HG03097 (cell line): ENCODE data around the gene PA2G4.
"Not testable (repeated sequence)": the region's sequence is repeated elsewhere in the genome, so short reads cannot be mapped to it uniquely, and the experiment has no call there.

ENCODE experiments used
- ATAC-seq: cut with Tn5 transposase; IDR thresholded peaks from one replicate; pipeline ENCODE4 v1.9.1; 2021; ENCODE audit not compliant: unreplicated experiment, low FRiP score

The PA2G4 gene

DNA sequence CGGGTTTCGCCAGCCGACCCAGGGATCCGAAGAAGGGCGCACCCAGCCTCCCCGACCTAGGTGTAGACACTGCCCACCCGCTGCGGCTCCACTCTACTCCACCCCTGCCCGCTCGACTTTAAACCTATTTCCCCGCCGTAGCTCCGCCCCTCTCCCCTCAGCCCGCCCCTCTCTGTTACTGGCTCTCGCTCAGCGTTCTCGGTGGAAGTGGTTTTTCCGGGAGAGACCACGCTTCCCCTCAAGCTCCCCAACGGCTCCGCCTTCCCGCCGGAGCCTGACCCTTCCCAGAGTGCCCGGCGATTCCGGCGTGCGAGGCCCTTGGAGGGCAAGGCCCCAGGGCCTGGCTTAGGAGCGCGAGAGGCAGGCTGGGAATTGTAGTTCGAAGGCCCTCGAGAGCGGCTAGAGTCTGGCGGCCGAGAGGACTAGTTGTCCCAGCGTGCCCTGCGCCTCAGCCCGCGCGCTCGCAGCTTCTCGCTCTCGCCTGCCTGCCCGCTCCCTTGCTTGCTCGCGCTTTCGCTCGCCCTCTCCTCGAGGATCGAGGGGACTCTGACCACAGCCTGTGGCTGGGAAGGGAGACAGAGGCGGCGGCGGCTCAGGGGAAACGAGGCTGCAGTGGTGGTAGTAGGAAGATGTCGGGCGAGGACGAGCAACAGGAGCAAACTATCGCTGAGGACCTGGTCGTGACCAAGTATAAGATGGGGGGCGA lies at the start of gene PA2G4:
TSS of gene PA2G4 (plus strand) at position 451 of the 706 bp plus-strand sequence. CDS start at position 630, 179 bp downstream.
- peak; percentile 97 for ATAC-seq

DNA sequence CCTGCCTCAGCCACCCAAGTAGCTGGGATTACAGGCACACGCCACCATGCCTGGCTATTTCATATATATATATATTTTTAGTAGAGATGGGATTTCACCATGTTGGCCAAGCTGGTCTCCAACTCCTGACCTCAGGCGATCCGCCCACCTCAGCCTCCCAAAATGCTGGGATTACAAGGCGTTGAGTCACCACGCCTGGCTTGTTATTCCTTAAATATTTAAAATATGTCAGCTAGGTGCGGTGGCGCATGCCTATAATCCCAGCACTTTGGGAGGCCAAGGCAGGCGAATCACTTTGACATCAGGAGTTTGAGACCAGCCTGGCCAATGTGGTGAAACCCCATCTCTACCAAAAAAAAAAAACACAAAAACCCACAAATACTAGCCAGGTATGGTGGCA lies 44.4 kb upstream of the PA2G4 start:
- ATAC-seq = not testable (repeated sequence)

DNA sequence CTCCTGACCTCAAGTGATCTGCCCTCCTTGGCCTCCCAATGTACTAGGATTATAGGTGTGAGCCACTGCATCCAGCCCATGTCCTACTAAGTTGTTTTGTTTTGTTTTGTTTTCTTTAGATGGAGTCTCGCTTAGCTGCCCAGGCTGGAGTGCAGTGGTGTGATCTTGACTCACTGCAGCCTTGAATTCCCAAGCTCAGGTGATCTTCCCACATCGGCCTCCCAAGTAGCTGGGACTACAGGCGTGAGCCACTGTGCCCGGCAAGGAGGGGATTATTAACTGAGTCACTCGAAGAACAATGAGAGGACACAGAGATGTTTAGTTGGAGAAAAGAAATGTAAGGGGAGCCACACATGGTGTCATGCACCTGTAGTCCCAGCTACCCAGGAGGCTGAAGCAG lies 42.4 kb upstream of the PA2G4 start:
- ATAC-seq = no peak

DNA sequence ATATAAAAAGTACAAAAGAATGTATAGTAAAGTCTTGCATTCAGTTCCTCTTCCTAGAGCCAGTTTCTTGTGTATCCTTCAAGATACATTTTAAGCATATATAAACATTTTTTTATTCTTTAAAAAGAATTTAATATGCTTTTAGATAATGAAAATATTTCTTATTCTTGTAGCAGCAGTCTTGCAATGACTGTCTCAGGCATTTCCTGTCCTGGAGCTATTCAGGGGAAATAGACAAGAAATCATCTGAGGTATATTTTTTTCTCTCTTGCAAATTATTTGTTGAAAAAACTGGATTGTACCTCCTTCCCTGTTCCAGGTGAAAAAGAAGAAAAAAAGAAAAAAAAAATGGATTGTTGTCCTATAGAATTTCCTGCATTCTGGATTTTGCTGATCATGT lies 41.4 kb upstream of the PA2G4 start:
- no peak for ATAC-seq

DNA sequence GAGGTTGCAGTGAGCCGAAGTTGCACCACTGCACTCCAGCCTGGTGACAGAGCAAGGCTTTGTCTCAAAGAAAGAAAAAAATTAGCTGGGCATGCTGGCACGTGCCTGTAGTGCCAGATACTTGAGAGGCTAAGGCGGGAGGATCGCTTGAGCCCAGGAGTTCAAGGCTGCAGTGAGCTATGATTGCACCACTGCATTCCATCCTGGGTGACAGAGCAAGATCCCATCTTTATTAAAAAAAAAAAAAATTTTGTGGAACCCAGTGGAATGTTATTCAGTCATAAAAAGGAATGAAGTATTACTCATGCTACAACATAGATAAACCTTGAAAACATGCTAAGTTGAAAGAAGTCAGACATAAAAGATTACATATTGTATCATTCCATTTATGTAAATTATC lies 32.7 kb upstream of the PA2G4 start:
- ATAC-seq = no peak

DNA sequence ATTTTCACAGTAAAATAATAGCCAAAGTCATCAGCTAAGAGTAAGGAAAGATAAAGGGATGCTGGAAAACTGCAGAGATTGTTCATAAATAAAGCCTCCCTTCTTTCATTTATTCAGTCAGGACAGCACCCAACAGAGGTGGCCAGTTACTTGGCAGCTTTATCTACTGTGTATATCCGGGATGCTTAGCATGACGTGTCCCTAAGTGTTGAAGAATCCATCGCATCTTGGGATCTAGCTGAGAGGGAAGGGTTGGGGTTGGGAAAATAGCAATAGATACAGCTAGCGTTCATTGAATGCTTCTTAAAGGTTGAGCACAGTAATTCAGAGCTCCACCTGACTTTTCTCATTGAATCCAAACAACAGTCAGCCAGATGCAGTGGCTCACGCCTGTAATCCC lies 30.0 kb upstream of the PA2G4 start:
- no peak for ATAC-seq

DNA sequence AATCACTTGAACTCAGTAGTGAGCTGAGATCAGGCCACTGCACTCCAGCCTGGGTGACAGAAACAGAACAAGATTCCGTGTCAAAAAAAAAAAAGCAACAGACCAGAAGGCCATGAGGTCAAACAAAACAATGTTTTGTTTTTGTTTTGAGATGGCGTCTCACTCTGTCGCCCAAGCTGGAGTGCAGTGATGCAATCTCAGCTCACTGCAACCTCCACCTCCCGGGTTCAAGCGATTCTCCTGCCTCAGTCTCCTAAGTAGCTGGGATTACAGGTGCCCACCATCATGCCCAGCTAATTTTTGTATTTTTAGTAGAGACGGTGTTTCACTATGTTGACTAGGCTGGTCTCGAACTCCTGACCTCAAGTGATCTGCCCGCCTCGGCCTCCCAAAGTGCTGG lies 26.4 kb upstream of the PA2G4 start:
- ATAC-seq = not testable (repeated sequence)

DNA sequence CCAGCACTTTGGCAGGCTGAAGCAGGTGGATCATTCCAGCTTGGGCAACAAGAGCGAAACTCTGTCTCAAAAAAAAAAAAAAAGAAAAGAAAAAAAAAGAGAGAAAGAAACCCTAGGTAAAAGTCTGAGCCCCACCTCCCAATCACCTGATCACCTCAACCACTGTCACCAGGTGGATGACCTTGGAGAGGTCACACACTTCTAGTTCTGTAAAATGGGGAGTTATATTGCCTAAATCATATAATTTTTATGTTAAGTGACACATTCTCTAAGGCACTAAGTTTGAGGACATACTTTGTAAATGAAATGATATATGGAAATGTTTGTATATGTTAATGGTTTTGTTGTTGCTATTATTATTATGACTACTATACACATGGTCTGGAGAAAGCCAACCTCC lies 25.9 kb upstream of the PA2G4 start:
- no peak for ATAC-seq

DNA sequence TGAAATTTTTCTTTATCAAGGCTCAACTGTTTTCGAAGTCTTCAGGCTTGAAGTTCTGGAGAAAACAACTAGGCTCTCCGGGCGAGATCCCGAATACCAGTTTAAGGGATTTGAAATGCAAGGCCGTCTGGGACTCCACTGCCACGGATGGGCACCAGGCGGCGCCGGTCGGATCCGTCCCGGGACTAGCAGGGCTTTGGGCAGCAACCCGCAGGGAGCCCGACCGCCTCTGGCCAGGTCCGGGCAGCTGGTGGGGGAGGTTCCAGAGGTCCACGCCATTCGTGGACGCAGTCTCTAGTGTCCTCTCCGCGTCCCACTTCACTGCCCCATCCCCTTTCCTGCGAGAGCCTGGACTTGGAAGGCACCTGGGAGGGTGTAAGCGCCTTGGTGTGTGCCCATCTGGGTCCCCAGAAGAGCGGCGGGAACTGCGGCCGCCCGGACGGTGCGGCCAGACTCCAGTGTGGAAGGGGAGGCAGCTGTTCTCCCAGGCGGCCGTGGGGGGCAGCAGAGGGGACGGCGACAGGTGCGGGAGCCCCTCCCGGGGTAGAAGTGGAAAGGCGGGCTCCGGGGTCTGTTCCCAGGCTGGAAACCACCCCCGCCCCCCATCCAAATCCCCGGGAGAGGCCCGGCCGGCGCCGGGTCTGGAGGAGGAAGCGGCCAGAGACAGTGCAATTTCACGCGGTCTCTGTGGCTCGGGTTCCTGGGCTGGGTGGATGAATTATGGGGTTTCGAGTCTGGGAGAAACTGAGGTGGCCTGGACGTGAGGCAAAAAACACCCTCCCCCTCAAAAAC lies 25.2 kb upstream of the PA2G4 start:
- ATAC-seq = no peak

DNA sequence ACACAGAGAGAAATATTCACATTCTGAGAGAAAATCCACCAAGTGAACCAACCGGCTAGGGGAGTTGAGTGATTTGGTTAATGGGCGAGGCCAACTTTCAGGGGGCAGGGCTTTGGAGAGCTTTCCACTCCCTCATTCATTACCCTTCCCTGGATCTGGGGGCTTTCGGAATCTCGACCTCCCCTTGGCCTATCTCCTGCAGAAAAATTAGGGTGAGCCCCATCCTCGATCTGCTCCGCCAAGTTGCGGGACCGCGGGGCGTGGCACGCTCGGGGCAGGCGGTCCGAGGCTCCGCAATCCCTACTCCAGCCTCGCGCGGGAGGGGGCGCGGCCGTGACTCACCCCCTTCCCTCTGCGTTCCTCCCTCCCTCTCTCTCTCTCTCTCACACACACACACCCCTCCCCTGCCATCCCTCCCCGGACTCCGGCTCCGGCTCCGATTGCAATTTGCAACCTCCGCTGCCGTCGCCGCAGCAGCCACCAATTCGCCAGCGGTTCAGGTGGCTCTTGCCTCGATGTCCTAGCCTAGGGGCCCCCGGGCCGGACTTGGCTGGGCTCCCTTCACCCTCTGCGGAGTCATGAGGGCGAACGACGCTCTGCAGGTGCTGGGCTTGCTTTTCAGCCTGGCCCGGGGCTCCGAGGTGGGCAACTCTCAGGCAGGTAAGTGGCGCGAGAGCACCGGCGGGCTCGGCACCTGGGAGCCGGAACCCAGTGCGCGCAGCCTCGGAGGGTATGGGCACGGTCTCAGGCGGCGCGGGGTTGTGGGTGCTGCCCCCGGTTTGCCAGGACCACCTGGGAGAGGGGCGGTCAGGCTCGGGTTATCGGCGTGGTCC lies 24.4 kb upstream of the PA2G4 start, which contains the start of gene ERBB3:
TSS of gene ERBB3 (plus strand) at position 443 of the 833 bp plus-strand sequence. CDS start at position 579, 136 bp downstream.
- ATAC-seq = no peak

DNA sequence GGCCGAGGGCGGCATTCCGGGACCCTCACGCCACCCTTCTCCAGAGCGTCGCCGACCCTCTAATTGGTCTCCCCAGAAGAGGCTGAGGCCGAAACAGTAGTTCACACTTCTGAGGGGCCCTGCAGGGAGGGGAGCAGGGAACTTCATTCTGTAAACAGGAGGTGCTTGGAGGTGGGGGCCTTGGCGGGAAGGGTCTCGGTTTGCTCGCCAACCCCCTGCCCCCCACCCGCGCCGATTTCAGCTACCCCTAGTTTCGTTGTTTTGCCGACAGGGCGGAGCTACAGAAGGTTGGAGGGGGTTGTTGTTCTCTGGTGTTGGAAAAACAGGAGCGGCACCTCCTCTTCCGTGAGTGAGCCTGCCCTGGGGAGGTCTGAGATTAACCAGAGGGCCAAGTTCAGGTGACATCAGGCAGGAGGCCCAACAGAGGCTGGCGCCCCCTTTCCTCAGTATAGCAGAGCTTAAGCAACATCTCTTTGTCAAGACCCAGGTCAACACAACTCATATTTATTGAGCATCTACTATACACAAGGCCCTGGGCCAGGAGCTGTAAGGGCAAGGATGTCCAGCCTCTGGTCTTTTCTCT lies 23.7 kb upstream of the PA2G4 start:
- ATAC-seq = no peak

DNA sequence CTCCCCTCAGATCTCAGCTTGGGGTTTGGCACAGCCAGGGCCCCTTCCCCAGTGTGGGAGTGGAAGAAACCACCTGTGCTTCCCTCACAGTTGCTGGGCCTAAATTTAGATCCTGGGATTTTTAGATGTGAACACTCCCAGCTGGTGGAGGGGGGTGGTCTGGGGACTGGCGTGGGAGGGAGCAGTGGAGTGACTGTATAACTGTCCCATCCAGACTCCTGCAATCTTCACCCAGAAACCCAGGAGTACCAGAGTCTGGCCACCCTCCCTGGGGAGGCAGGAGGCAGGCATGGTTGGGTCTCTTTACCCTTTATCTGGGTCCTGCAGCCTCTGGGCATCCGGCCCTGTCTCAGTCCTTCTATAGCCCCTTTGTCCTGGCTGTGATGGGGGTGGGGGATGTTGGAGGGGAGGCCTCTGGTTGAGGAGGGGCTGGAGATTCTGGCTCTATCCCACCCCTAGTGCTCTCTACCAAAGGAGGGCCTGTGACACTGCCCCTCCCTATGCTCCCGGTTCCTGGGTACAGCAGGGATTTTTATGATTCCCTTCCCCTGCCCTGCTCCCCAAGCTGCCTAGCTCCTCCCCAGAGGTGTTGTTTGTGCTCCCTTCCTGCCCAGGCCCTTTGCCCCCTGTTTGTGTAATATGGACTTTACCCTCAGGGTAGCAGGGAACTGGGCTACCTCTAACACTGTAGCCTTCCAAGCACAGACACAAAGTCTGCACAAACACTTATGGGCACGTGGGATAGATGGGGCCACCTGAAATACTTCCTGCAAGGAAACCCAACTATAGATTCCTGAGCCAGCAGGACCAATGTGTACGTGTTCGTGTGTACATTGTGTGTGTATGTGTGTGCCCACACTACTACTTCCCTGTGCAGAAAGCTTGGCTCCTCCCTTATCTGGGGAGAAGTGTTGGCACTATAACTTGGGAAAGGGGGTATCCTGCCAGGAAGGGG lies 22.7 kb upstream of the PA2G4 start:
- no peak for ATAC-seq

DNA sequence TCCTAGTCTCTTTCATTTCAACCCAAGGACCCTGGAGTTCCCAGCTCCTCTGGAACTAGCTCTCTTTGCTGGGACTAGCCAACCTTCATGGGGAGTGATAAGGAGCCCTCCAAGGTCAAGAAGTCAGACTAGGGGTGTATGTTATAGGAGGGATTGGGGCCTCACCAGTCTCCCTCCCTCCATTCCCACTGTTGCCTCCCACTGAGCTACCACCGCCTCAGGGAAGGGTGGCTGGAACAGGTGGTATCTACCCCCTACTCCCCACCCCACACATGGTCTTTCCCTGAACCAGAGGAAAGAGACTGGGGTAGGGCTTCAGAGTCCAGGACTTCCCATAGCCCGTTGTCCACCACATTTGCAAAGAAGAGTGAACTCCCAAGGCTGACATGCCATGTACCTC lies 22.0 kb upstream of the PA2G4 start:
- ATAC-seq = no peak

DNA sequence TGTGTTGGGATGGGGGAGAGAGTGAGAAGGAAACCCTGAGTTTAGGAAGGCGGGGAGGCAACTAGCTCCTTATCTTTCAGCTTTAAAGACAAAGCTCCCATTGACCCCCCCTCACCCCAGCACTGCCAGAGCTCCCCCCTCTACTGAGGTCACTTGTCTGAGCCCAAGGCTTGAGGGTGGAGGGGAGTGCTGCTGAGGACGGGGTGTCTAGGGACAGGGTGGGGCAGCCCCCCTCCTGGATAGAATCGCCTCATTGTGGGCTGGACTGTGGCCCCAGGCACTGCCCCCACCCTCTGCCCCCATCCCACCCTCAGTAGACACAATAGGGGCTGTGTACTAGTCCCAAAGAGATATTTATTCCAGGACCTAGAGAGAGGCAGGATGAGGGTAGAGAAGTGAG lies 21.4 kb upstream of the PA2G4 start:
- no peak for ATAC-seq

DNA sequence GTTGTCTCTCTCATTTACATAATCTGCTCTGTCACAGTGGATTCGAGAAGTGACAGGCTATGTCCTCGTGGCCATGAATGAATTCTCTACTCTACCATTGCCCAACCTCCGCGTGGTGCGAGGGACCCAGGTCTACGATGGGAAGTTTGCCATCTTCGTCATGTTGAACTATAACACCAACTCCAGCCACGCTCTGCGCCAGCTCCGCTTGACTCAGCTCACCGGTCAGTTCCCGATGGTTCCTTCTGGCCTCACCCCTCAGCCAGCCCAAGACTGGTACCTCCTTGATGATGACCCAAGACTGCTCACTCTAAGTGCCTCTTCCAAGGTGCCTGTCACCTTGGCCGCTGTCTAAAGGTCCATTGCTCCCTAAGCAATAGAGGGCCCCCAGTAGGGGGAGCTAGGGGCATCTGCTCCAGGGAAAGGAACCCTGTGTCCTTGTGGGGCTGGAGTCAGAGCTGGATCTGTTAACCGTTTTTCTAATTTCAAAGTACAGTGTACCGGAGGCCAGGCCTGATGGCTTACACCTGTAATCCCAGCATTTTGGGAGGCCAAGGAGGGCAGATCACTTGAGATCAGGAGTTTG lies 19.3 kb upstream of the PA2G4 start:
- ATAC-seq = no peak

DNA sequence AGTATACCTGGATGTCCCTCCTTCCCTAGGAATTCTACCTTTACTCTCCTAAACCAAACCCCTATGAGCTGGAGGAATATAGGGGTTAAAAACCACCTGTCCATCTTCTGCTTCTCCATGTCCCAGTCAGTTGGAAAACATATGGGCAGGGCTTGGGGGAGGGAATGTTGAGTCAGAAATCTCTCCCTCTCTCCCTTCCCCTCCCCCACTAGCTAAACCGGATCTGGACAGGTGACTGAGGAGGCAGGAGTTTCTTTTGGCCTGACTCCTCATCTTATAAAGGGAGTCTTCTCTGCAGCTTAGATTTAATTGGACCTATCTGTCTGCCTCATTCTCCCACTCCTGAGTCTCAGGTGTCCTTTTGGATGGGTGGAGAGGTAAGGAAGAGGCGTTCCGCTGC lies 18.3 kb upstream of the PA2G4 start:
- ATAC-seq = no peak

DNA sequence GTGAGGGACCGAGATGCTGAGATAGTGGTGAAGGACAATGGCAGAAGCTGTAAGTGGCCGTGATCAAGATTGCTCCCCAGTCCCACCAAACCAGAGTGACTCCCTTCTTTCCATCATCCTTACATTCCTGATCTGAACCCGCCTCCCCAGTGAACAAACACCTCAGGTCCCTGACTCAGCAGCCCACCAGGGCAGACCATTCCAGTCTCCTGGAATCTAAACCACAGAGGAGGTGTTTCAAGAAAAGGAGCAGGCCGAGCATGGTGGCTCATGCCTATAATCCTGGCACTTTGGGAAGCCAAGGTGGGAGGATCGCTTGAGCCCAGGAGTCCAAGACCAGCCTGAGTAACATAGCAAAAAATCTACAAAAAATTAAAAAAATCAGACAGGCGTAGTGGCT lies 17.8 kb upstream of the PA2G4 start:
- ATAC-seq = no peak

DNA sequence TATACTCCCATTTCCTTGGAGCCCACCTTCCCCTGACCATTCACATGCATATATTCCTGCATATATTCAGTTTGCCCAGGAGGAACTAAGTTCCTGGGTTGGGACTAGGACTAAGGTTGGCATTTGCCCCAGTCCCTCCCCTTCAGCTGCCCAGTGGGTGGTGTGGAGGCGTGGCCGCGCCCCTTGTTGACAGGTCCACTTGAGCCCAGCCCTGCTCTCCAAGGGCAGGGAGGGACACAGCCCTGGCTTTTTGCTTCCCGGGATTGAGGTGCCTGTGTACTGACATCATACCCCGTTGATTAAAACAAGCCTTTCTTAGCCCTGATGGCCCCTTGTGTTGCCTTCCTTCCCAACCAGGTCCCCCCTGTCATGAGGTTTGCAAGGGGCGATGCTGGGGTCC lies 17.1 kb upstream of the PA2G4 start:
- ATAC-seq = no peak

DNA sequence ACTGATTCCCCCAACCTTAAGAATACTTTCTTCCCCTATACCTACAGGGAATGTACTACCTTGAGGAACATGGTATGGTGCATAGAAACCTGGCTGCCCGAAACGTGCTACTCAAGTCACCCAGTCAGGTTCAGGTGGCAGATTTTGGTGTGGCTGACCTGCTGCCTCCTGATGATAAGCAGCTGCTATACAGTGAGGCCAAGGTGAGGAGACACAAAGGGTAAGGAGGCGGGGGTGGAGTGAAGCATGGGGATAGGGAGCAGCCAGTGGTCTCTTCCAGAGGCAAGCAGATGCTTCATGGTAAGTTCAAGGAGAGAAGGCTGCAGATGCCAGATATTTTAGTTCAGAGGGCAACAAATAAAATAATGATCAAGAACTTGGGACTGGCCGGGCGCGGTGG lies 6.6 kb upstream of the PA2G4 start:
- no peak for ATAC-seq
